K562 (cell line): Measurements from ENCODE around the gene COMP. TPM values are rescaled to one million over a fixed set of nuclear protein-coding genes. Genes with fewer than 3 reads are reported as not detected.

Experiments
- FOSL1 ChIP-seq: fragments of 200-800 bp; sonication (Bioruptor generic); conservative IDR thresholded peaks from 2 replicates; pipeline ENCODE4 v1.6.1; 2016; ENCODE audit warnings: missing genetic modification characterization, missing compliant biosample characterization
- GABPB2 ChIP-seq: fragments of 250-450 bp; sonication (Bioruptor Pico); conservative IDR thresholded peaks from 2 replicates; pipeline ENCODE4 v1.5.1; 2021; ENCODE audit warnings: mild to moderate bottlenecking
- HNRNPH1 ChIP-seq: fragments of 200-400 bp; formaldehyde crosslinking; optimal IDR thresholded peaks from 2 replicates; pipeline ENCODE3; 2017; ENCODE audit warnings: low read depth, mild to moderate bottlenecking, low read length, moderate library complexity
- IRF2 ChIP-seq: sonication (generic); formaldehyde crosslinking; IDR thresholded peaks from 2 replicates; pipeline ENCODE4 v1.8.1; 2022; ENCODE audit warnings: mild to moderate bottlenecking, missing genetic modification reagents
- MCM7 ChIP-seq, 2 experiments: fragments of 450-650 bp; IDR thresholded peaks; 2 replicates each; pipeline ENCODE4 v1.6.1; 2016 to 2018
- MTA2 ChIP-seq: fragments of 450-650 bp; IDR thresholded peaks from 2 replicates; pipeline ENCODE4 v1.6.1; 2016; ENCODE audit warnings: low read depth
- NELFE ChIP-seq: IDR thresholded peaks from 2 replicates; pipeline ENCODE4 v1.6.1; 2011; ENCODE audit warnings: mild to moderate bottlenecking; ENCODE audit not compliant: insufficient read depth, insufficient read length
- POLR3A ChIP-seq: IDR thresholded peaks from 2 replicates; pipeline ENCODE4 v1.6.1; 2011; ENCODE audit warnings: borderline replicate concordance, mild to moderate bottlenecking, moderate library complexity; ENCODE audit not compliant: insufficient read length, insufficient read depth; ENCODE audit errors: extremely low read depth
- PPARD ChIP-seq: fragments of 250-450 bp; sonication (Bioruptor Pico); IDR thresholded peaks from 2 replicates; pipeline ENCODE4 v1.8.0; 2022; ENCODE audit warnings: inconsistent platforms, mild to moderate bottlenecking, moderate library complexity
- PTBP1 ChIP-seq: fragments of 200-400 bp; formaldehyde crosslinking; IDR thresholded peaks from 2 replicates; pipeline ENCODE4 v1.6.1; 2017; ENCODE audit warnings: low read depth, low read length
- STAG1 ChIP-seq: sonication (generic); formaldehyde crosslinking; IDR thresholded peaks from 2 replicates; pipeline ENCODE4 v1.5.0; 2020; ENCODE audit warnings: missing genetic modification reagents, borderline replicate concordance
- ZNF140 ChIP-seq: fragments of 250-450 bp; sonication (Bioruptor Pico); IDR thresholded peaks from 2 replicates; pipeline ENCODE4 v1.8.0; 2021; ENCODE audit warnings: moderate library complexity, mild to moderate bottlenecking, inconsistent platforms
- ZNF436 ChIP-seq: fragments of 250-450, 450-650 bp; sonication (Bioruptor Pico); formaldehyde crosslinking; IDR thresholded peaks from 2 replicates; pipeline ENCODE4 v1.7.0; 2020; ENCODE audit warnings: mild to moderate bottlenecking
- polyA plus RNA-seq, 8 experiments: library from polyadenylated mRNA; depleted of rRNA in 4 of 8; stranded (reverse) in 5 of 8; unstranded in 3 of 8; fragments of >200 nt; fragmentation: Nextera tagmentation in 2 of 8; fragmentation: Illumina TruSeq in 1 of 8; extraction: Ambion mirVana in 2 of 8; extraction: Trizol in 1 of 8; gene quantifications; 2 replicates each; pipeline versions ENCODE4 v1.2.1 to v1.2.3, GENCODE V29; 2011 to 2014; ENCODE audit warnings: inconsistent platforms in 1 of 8, missing spikeins in 1 of 8
- total RNA-seq, 7 experiments: library from RNA; depleted of rRNA in 6 of 7; stranded (reverse); fragments of >200 nt in 6 of 7; fragmentation: Illumina TruSeq in 2 of 7; extraction: Trizol in 2 of 7; gene quantifications; 2 replicates each; pipeline versions ENCODE4 v1.2.1 to v1.2.3, GENCODE V29; 2011 to 2021; ENCODE audit warnings: low replicate concordance in 1 of 7
- TF ChIP-seq, protein P1 (sequence below): sonication (generic); formaldehyde crosslinking; IDR thresholded peaks from 2 replicates; pipeline ENCODE4 v1.5.0; 2020; ENCODE audit warnings: missing genetic modification reagents
- TF ChIP-seq, protein P2 (sequence below): sonication (generic); formaldehyde crosslinking; IDR thresholded peaks from 2 replicates; pipeline ENCODE4 v1.8.0; 2022; ENCODE audit warnings: mild to moderate bottlenecking, missing genetic modification reagents
- TF ChIP-seq, protein P3 (sequence below): fragments of 450-650 bp; IDR thresholded peaks from 2 replicates; pipeline ENCODE4 v1.6.1; 2014; ENCODE audit warnings: low read depth, mild to moderate bottlenecking, moderate library complexity, borderline replicate concordance
- TF ChIP-seq, protein P4 (sequence below): sonication (generic); formaldehyde crosslinking; IDR thresholded peaks from 2 replicates; pipeline ENCODE4 v1.8.0; 2023; ENCODE audit warnings: mild to moderate bottlenecking, missing genetic modification reagents
- TF ChIP-seq, protein P5 (sequence below): IDR thresholded peaks from 3 replicates; pipeline ENCODE4 v1.6.1; 2011; ENCODE audit warnings: borderline replicate concordance, mild to moderate bottlenecking; ENCODE audit not compliant: insufficient read length, insufficient read depth

COMP gene
- total and polyA plus RNA-seq, 9 of the 15 experiments (the other 6 are each of a cell fraction or from before 2014, with no cell fraction given) = 0.07 TPM; not detected in 8

DNA sequence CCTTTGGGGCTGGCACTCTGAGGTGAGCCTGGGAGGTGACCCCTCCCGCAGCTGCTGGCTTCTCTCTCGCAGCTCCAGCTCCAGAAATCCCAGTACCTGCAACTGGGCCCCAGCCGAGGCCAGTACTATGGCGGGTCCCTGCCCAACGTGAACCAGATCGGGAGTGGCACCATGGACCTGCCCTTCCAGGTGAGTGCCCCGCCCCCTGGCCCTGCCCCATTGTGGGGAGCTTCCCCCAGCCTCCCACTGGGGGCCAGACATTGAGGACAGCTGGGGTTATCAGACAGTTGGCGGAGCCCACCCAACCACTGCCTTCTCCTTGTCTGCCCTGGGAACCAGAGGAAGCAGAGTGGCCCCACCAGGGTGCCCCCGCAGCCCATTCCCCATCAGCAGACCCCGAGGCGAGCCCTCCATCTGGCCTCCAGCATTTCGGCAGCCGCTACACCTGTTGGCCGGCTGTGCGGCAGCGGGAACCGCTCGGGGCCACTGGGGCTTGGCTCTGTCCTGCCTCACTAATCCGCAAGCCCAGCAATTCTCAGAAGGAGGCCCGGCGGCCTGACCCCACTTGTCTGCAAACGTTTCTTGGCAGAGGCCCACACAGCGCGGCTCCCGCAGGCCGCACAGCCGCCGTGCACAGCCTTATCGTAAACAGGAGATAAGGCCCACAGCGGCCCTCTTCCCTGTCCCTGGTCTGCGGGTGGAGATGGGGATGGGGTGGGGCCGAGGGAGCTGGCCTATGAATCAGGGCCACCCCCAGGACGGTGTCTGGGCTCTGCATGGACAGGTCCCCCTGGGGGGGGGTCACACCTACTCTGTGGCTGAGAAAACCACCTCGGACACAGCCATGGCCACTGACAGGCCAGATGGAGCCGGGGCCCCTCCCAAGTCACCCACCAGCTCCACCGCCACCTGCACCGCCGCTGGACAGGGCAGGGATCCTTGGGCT, 48.0 kb downstream of the COMP start (continued):
- TF ChIP-seq, protein P1, sequence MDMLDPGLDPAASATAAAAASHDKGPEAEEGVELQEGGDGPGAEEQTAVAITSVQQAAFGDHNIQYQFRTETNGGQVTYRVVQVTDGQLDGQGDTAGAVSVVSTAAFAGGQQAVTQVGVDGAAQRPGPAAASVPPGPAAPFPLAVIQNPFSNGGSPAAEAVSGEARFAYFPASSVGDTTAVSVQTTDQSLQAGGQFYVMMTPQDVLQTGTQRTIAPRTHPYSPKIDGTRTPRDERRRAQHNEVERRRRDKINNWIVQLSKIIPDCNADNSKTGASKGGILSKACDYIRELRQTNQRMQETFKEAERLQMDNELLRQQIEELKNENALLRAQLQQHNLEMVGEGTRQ (CRISPR knock-in tag) = no peak
- TF ChIP-seq, protein P2, sequence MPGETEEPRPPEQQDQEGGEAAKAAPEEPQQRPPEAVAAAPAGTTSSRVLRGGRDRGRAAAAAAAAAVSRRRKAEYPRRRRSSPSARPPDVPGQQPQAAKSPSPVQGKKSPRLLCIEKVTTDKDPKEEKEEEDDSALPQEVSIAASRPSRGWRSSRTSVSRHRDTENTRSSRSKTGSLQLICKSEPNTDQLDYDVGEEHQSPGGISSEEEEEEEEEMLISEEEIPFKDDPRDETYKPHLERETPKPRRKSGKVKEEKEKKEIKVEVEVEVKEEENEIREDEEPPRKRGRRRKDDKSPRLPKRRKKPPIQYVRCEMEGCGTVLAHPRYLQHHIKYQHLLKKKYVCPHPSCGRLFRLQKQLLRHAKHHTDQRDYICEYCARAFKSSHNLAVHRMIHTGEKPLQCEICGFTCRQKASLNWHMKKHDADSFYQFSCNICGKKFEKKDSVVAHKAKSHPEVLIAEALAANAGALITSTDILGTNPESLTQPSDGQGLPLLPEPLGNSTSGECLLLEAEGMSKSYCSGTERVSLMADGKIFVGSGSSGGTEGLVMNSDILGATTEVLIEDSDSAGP = no peak
- TF ChIP-seq HNRNPH1 (no peak), IRF2 (CRISPR knock-in tag) (no peak), ZNF140 (CRISPR knock-in tag) (no peak), MTA2 (0 out of 2 replicates have a peak, but pooled peaks have one; percentile 23), PTBP1 (no peak), FOSL1 (tag) (0 out of 2 replicates have a peak, but pooled peaks have one; percentile 38), PPARD (no peak), STAG1 (CRISPR knock-in tag) (no peak), GABPB2 (CRISPR knock-in tag) (no peak), POLR3A (no peak), MCM7 (IDR thresholded peaks at IDR 0.05) (no peak), ZNF436 (CRISPR knock-in tag) (no peak), NELFE (no peak)
- TF ChIP-seq, protein P3, sequence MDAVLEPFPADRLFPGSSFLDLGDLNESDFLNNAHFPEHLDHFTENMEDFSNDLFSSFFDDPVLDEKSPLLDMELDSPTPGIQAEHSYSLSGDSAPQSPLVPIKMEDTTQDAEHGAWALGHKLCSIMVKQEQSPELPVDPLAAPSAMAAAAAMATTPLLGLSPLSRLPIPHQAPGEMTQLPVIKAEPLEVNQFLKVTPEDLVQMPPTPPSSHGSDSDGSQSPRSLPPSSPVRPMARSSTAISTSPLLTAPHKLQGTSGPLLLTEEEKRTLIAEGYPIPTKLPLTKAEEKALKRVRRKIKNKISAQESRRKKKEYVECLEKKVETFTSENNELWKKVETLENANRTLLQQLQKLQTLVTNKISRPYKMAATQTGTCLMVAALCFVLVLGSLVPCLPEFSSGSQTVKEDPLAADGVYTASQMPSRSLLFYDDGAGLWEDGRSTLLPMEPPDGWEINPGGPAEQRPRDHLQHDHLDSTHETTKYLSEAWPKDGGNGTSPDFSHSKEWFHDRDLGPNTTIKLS = no peak
- TF ChIP-seq, protein P4, sequence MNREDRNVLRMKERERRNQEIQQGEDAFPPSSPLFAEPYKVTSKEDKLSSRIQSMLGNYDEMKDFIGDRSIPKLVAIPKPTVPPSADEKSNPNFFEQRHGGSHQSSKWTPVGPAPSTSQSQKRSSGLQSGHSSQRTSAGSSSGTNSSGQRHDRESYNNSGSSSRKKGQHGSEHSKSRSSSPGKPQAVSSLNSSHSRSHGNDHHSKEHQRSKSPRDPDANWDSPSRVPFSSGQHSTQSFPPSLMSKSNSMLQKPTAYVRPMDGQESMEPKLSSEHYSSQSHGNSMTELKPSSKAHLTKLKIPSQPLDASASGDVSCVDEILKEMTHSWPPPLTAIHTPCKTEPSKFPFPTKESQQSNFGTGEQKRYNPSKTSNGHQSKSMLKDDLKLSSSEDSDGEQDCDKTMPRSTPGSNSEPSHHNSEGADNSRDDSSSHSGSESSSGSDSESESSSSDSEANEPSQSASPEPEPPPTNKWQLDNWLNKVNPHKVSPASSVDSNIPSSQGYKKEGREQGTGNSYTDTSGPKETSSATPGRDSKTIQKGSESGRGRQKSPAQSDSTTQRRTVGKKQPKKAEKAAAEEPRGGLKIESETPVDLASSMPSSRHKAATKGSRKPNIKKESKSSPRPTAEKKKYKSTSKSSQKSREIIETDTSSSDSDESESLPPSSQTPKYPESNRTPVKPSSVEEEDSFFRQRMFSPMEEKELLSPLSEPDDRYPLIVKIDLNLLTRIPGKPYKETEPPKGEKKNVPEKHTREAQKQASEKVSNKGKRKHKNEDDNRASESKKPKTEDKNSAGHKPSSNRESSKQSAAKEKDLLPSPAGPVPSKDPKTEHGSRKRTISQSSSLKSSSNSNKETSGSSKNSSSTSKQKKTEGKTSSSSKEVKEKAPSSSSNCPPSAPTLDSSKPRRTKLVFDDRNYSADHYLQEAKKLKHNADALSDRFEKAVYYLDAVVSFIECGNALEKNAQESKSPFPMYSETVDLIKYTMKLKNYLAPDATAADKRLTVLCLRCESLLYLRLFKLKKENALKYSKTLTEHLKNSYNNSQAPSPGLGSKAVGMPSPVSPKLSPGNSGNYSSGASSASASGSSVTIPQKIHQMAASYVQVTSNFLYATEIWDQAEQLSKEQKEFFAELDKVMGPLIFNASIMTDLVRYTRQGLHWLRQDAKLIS (CRISPR knock-in tag) = no peak
- TF ChIP-seq, protein P5, sequence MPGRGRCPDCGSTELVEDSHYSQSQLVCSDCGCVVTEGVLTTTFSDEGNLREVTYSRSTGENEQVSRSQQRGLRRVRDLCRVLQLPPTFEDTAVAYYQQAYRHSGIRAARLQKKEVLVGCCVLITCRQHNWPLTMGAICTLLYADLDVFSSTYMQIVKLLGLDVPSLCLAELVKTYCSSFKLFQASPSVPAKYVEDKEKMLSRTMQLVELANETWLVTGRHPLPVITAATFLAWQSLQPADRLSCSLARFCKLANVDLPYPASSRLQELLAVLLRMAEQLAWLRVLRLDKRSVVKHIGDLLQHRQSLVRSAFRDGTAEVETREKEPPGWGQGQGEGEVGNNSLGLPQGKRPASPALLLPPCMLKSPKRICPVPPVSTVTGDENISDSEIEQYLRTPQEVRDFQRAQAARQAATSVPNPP = no peak
